HG03196 (cell line): ENCODE measurements around the gene SHC3.
"Not testable (repeated sequence)": the region's sequence is repeated elsewhere in the genome, so short reads cannot be mapped to it uniquely, and the experiment has no call there.

Experiments used
- ATAC-seq: cut with Tn5 transposase; IDR thresholded peaks from one replicate; pipeline ENCODE4 v1.9.1; 2021; ENCODE audit not compliant: unreplicated experiment

Gene SHC3

DNA sequence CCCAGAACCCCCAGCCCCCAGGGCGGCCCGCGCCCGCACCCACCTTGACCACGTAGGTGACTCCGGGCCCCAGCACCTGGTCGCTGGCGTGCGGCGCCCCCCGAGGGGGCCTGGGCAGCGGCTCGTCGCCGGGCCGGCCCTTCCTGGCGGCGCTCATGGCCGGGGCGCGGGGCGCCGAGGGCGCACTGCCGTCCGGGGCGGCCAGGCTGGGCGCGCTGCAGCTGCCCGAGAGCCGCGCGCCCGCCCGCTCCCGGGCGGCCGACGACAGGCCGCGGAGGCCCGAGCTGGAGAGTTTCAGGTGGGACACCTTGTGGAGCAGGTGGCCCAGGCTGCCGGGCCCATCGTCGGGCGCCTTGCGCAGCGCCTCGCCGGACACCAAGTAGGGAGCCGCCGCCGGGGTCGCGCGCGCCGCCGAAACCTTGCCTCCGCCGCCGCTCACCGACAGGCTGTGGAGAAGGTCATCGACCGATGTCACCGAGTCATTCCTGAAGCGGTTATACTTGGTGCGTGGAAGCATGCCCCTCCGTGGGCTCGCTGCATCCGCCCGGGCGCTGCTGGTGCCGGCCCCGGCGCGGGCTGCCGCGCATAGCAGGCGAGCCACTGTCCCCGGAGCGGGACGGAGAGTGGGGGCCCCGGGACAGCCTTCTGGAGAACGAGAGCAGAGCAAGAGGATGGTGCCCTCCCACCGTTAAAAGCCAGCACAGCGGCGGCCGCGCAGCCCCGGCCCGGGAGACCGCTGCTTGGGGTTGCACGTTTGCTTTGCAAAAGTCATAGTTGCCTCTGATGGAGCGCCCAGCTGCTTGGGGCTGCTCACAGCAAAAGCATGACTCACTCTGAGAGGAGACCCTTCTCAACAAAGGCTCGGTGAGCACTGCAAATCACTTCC lies at the start of gene SHC3:
SHC3 (minus strand) TSS at position 875 of the 886 bp plus-strand sequence; CDS start at position 517, 358 bp downstream.
- no peak for ATAC-seq

- no peak for ATAC-seq
These were observed 47.4 kb upstream of the SHC3 start for GRCh38 chr9:89225991-89226471.

- no peak for ATAC-seq
These were observed 47.0 kb upstream of the SHC3 start for GRCh38 chr9:89225587-89225986.

DNA sequence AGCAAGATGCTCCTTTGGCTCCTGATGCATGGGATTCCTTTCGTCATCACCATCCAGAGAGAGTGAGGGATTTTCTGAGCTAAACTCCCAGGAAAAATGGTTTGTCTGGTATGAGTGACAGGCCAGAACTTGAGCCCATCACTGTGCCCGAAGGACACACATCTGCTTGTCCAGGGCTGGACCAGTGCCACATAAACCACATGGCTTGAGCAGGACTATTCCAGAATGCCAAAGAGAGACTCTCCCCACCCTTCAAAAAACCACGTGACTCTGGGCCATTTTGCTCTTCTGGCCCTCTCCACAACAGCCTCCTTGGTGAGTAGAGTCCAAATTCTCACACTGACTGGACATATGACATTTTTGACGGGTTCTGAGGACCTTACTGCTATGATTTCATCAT lies 46.4 kb upstream of the SHC3 start:
- ATAC-seq, result no peak

- no peak for ATAC-seq
These were observed 46.0 kb upstream of the SHC3 start for GRCh38 chr9:89224633-89225032.

- no peak for ATAC-seq
These were observed 44.9 kb upstream of the SHC3 start for GRCh38 chr9:89223396-89223977.

DNA sequence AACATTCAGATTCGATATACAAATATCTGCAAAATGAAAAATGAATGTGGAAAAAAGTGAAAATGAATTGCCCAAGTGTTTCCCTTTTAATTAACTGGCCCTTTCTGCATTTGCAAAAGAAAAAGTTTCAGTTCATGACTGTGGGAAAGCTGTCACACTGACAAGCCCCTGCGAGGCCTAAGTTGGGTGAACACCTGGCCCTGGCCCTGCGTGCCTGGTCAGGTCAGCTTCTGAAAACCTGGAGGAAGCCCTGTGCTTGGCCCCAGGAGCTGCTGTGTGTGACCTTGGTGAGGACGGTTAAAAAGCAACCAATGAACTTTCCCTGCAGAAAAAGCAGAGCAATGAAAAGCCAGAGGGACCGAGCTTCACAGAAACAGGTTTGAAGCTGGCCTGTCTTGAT lies 41.0 kb upstream of the SHC3 start:
- no peak for ATAC-seq

- ATAC-seq, result no peak
These were observed 39.7 kb upstream of the SHC3 start for GRCh38 chr9:89218040-89218928.

GRCh38 chr9:89215342-89215741 lies 36.7 kb upstream of the SHC3 start:
- ATAC-seq, result no peak

GRCh38 chr9:89213396-89213880 lies 34.8 kb upstream of the SHC3 start:
- ATAC-seq, result no peak

- no peak for ATAC-seq
These were observed 33.6 kb upstream of the SHC3 start for GRCh38 chr9:89212171-89212570.

DNA sequence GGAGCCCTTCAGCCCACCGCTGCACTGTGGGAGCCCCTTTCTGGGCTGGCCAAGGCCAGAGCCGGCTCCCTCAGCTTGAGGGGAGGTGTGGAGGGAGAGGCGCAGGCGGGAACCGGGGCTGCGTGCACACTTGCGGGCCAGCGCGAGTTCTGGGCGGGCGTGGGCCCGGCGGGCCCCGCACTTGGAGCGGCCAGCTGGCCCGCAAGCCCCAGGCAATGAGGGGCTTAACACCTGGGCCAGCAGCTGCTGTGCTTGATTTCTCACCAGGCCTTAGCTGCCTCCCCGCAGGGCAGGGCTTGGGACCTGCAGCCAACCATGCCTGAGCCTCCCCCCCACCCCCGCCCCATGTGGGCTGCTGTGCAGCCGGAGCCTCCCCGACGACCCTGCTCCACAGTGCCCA lies 30.7 kb upstream of the SHC3 start:
- ATAC-seq, result not testable (repeated sequence)

- ATAC-seq, result no peak
These were observed 28.4 kb upstream of the SHC3 start for GRCh38 chr9:89207026-89207425.

GRCh38 chr9:89204801-89205200 lies 26.2 kb upstream of the SHC3 start:
- no peak for ATAC-seq

DNA sequence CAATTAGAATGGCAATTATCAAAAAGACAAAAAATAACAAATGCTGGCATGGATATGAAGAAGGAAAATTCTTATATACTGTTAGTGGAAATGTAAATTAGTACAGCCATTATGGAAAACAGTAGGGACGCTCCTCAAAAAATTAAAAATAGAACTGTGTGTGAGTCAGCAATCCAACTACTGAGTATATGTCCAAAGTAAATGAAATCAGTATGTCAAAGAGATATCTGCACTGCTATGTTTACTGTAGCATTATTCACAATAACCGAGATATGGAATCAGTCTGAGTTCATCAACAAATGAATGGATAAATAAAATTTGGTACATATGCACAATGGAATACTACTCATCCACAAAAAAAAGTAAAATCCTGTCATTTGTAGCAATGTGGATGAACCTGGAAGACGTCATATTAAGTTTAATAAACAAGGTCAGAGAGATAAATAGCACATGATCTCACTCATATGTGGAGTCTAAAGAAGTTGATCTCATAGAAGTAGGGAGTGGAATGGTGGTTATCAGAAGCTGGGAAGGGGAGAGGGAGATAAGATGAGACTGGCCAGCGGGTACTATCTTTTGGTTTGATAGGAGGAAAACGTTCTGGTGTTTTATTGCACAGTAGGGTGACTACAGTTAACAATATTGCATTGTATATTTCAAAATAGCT lies 16.6 kb upstream of the SHC3 start:
- no peak for ATAC-seq

DNA sequence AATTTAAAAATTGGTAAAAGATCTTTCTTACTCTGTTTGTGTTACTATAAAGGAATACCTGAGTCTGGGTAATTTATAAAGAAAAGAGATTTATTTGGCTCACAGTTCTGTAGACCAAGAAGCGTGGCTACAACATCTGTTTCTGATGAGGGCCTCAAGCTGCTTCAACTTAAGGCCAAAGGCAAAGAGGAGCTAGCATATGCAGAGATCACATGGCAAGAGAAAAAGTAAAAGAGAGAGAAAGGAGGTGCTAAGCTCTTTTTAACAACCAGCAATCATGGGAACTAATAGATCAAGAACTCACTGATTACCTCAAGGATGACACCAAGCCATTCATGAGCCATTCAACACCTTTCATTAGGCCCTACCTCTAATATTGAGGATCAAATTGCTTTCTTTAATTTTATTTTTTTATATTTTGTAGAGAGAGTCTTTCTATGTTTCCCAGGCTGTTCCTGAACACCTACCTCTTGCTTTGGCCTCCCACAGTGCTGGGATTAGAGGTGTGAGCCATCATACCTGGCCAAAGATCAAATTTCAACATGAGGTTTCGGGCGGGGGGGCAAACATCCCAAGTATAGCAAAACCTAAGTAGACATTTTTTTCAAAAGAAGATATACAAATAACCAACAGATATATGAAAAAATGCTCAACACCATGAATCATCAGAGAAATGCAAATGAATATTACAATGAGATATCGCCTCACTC lies 16.0 kb upstream of the SHC3 start:
- ATAC-seq, result no peak

DNA sequence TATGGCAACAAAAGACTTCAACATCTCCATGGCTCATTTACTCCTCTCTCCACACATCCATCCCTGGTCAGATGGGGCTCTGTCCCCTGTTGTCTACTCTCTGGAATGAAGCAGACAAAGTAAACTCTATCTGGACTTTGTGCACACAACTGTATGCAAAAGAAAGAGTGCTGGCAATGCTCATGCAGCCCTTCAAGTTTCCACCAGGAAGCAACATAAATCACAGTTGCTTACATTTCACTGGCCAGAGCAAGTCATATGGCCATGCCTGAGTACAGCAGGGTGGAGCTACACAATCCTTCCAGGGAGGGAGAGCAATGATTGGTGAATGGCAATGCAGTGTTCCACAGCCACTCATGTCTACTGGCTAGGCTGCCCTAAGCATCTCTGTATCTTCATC lies 12.4 kb upstream of the SHC3 start:
- no peak for ATAC-seq

GRCh38 chr9:89189215-89189614 lies 10.6 kb upstream of the SHC3 start:
- ATAC-seq, result no peak

DNA sequence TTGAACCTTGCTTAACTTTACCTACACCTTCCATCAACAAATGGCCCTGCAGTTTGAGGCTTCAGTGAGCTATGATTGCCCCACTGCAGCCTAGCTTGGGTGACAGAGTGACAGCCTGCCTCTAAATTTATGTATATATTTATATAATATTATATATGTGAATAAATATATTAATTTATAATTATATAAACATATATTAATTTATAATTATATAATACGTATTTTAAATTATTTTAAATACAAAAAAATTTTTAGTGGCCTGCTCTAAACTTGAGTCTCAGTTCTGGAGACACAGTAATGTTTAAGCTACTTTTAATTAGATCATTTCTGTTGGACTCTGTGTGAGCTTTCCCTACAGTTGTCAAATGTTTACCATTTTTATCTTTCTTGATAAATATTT lies 9.3 kb upstream of the SHC3 start:
- ATAC-seq, result no peak

DNA sequence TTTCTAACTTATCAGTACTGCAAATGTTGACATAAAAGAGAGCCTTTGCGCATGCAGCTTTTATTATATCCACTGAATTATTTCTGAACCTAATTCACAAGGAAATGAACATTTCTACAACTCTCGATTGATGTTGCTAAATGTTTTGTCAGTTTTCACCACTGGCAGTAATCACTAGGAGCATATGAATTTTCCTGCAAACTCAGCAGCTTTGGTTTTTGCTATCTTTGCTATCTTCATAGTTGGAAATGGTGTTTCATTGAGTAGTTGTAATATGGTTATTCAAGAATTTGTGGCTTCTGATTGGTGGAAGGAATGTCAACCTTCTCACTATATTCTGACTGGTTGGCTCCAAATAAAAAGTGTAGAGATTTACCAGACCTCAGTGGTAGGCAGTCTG lies 8.9 kb upstream of the SHC3 start:
- no peak for ATAC-seq
